K562 (cell line): ENCODE measurements around the gene MAL.

Source experiments
- KAT7 ChIP-seq: sonication (generic); formaldehyde crosslinking; IDR thresholded peaks from 2 replicates; pipeline ENCODE4 v1.8.0; 2022; ENCODE audit warnings: missing genetic modification reagents, mild to moderate bottlenecking, borderline replicate concordance
- SRSF9 ChIP-seq: fragments of 200-400 bp; formaldehyde crosslinking; IDR thresholded peaks from 2 replicates; pipeline ENCODE4 v1.6.1; 2017; ENCODE audit warnings: low read depth, low read length, borderline replicate concordance
- ZNF561 ChIP-seq: fragments of 450-650 bp; formaldehyde crosslinking; conservative IDR thresholded peaks from 2 replicates; pipeline ENCODE4 v1.4.0; 2020; ENCODE audit warnings: mild to moderate bottlenecking, moderate library complexity

DNA sequence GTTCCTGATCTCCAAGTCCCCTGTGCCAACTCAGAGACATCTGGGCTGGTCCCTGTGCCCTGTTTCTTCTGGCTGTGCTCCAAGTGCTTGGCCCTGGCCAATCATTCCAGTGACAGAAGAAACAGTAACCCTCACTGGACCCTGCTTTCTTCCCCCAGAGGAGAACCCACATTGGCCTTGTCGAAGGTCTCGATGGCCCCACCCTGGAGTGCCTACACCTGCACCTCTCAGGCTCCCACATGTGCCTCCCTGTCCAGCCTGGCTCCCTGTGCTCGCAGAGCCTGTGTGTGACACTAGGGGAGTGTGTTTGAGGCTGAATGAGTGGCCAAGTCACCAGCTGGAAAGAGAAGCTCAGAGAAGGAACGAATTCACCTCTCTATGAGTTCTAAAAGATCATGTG is 5.9 kb upstream of the MAL start:
- TF ChIP-seq KAT7 (CRISPR knock-in tag) (no peak), ZNF561 (CRISPR knock-in tag) (no peak), SRSF9 (no peak)
